GM18508 (cell line): ENCODE data around the gene FAM131C.

Source experiments
- ATAC-seq: cut with Tn5 transposase; IDR thresholded peaks from one replicate; pipeline ENCODE4 v1.9.1; 2021; ENCODE audit warnings: moderate number of reproducible peaks; ENCODE audit not compliant: insufficient read depth, unreplicated experiment

Gene FAM131C

GRCh38 chr1:16077406-16078245 lies 4.2 kb upstream of the FAM131C start:
- no peak for ATAC-seq

GRCh38 chr1:16076865-16077238 lies 3.4 kb upstream of the FAM131C start:
- ATAC-seq = no peak

GRCh38 chr1:16076031-16076864 lies 2.8 kb upstream of the FAM131C start:
- no peak for ATAC-seq

GRCh38 chr1:16075337-16076030 lies 2.0 kb upstream of the FAM131C start:
- no peak for ATAC-seq

- no peak for ATAC-seq
These were observed 766 bp upstream of the FAM131C start for GRCh38 chr1:16074217-16074616.

GRCh38 chr1:16072616-16073484 lies 601 bp downstream of the FAM131C start:
- ATAC-seq = no peak

GRCh38 chr1:16072095-16072494 lies 1.4 kb downstream of the FAM131C start:
- no peak for ATAC-seq

GRCh38 chr1:16071614-16072013 lies 1.8 kb downstream of the FAM131C start:
- no peak for ATAC-seq

- no peak for ATAC-seq
These were observed 2.7 kb downstream of the FAM131C start for GRCh38 chr1:16070640-16071355.

- no peak for ATAC-seq
These were observed 4.8 kb downstream of the FAM131C start for GRCh38 chr1:16068356-16069270.

GRCh38 chr1:16067933-16068332 lies 5.5 kb downstream of the FAM131C start:
- ATAC-seq = no peak

GRCh38 chr1:16067127-16067768 lies 6.2 kb downstream of the FAM131C start:
- ATAC-seq = no peak

- ATAC-seq = no peak
These were observed 7.2 kb downstream of the FAM131C start for GRCh38 chr1:16066245-16066644.

GRCh38 chr1:16065269-16065576 lies 8.2 kb downstream of the FAM131C start:
- ATAC-seq = no peak

GRCh38 chr1:16064536-16065268 lies 8.7 kb downstream of the FAM131C start:
- ATAC-seq = no peak

GRCh38 chr1:16063921-16064320 lies 9.5 kb downstream of the FAM131C start:
- ATAC-seq = no peak

- ATAC-seq = no peak
These were observed 10.1 kb downstream of the FAM131C start for GRCh38 chr1:16063226-16063829.
